Measurements from ENCODE around the gene NRXN3. TPM values are rescaled to one million over a fixed set of nuclear protein-coding genes. Genes with fewer than 3 reads are reported as not detected.

Gene NRXN3
- total RNA-seq, 1 donor from 2014 or later = 0.07 TPM

DNA sequence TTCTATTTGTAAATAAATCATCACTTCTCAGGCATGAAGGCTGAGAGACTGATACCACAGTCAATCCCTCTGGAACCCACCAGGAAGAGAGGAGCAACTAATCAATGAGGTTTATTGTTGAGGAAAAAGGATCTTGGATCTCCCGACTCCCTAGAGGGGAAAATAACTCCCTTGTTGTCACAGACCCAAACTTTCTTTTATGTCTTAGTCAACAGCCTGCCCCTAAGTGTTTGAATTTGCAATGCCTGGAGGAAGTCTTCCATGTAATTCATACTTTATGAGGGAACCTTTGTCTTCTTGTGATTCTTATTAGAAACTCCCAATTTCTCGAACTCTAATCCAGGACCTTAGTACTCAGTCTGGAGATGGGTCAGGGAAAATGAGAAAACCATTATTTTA is 1235.3 kb downstream of the NRXN3 start:
- no peak for DNase-seq (ENCODE audit: low read depth, low spot score)

DNA sequence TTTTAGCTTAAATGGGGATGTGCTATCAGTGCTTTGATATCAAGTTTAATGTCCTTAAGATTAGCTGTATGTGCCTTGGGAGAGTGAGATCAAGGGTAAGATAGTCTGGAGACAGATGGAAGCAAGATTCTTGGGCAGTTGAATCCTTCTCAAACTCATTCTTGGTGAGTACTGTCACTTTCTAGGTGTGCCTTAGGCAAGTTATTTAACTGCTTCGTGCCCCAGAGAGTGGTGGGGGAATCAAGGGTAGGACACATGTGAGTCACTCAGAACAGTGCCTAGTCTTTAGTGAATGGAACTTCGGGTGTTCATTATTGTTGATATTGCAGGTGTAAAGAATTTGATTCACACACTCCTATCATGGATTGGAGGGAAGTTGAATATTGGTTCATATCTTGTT is 1237.4 kb downstream of the NRXN3 start:
- DNase-seq (ENCODE audit: low read depth, low spot score) = no peak

DNA sequence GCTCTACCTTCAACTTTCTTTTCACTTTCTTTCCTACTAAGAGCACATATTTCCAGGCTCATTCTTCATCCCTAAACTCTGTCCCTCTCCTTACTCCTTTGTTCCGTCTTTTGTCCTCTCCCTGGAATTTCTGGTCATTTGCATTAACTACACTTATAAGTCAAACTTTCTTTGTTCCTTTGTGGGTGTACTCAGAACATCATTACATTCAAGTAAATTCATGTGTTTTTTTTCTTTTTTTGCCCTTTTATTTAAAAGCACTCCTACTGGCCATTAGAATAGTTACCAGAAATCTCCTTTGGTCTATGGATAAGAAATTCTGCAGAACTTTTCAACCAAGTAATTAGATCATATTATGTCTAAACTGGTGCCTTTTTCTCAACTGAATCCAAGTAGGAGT is 1238.5 kb downstream of the NRXN3 start:
- no peak for DNase-seq (ENCODE audit: low read depth, low spot score)

DNA sequence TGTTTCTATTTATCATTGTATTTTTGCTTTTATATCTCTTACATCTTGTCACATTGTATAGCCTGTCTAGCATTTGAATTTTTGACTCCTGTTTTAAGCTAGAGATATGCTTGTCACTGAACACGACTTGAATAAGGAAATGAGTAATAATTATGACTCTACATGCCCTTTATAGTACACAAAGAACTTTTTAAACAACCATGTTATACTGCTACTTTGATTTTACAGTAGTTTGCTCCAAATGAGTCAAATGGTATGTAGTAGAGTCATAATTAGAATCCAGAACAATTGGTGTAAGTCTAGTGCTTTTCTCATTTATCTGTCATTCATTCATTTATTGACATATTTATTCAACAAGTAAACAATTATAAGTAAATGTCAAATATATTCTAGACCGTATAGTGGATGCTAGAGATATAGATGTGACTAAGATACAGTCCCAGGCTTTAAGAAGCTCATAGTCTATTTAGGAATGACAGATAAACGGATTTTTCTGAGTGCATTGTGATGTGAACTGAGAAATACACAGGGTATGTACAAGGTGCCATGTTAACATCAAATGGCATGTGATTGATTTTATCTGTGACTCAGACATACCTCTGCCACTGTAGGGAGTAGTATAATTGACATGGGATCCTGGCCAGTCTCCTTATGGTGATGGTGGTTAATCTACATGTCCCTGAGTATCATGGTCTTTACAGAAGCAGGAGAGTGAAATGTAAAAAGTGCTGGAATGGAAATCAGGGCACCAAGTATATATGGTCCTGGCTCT is 1241.4 kb downstream of the NRXN3 start:
- no peak for DNase-seq (ENCODE audit: low read depth, low spot score)

DNA sequence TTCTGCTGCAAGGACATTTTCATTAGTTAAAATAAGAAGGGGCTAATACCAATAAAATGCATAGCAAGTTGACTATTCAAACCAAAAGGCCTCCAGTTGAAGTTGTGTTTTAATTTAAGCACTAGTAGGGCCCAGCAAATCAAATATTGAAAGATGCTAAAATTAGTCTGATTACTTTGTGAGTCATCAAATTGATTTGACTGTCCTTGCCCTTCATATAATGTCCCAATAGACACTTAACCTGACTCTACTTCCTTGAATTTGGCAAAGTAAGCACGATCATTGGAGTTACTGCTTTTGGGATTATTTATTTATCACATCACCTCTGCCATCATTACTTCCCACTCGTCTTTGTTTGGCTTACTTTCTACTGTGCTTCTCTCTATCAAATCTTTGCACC is 1242.6 kb downstream of the NRXN3 start:
- DNase-seq (ENCODE audit: low read depth, low spot score) = no peak

DNA sequence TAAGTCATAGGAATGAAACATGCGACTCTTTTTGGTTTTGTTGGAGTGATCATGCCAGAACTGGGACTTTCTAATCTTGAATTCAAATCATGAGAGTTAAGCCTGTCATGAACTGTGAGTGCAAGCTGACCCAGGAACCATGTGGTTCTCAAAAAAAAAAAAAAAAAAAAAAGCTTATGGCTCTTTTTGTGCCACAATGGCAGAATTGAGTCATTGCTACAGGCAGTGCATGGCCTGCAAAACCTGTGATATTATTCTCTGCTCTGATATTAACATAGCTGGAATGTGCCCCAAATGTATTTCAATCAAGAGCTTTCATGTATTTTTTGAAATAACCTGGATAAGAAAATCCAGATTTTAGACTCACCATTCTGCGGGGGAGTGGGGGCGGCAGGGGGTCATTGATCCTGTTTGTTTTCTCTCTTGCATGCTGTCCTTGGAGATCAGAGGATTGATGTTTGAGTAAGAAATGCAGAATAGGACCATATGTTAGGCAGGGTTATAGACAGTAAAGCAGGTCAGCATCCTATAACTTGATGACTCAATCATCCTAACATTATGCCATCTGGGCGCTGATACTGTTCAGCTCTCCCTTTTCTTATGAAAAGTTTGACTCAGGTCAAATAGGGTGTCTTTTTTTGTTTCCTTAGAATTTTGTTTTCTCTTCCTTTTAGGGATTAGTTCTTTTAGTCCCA is 1243.7 kb downstream of the NRXN3 start:
- no peak for DNase-seq (ENCODE audit: low read depth, low spot score)

DNA sequence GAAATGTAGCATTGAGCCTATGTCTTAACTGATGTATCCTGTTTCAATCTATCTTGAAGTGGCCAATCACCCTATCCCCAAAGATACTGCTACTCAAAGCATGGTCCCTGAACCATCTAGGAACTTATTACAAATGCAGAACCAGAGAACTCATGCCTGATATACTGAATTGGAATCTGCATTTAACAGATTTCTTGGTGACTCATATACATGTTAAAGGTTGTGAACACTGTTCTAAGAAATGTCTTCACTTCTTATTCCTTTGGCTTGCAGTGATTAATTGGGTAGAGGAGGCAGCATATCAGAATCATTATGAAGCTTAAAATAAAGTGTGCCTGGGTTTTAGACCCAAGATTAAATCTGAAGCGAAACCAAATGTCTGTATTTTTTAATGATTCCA is 1245.6 kb downstream of the NRXN3 start:
- DNase-seq (ENCODE audit: low read depth, low spot score) = no peak

DNA sequence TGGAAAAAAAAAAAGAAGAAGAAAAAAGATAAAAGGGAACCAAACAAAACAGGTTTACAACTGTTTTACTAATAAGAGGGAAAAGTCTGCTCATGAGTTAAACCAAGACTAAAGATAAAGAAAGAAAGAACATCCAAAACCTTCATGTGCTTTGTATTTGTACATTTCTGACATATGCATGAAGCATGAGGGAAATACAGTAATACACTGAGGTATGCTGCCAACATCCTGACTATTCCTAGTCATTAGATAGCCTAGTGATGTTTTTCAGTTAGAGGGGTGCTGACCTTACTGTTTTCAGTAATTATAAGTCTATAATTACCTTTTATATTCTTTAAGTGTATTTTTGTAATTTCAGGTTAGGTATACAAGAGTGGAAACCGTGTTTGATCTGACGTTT is 1247.8 kb downstream of the NRXN3 start:
- DNase-seq (ENCODE audit: low read depth, low spot score) = no peak

DNA sequence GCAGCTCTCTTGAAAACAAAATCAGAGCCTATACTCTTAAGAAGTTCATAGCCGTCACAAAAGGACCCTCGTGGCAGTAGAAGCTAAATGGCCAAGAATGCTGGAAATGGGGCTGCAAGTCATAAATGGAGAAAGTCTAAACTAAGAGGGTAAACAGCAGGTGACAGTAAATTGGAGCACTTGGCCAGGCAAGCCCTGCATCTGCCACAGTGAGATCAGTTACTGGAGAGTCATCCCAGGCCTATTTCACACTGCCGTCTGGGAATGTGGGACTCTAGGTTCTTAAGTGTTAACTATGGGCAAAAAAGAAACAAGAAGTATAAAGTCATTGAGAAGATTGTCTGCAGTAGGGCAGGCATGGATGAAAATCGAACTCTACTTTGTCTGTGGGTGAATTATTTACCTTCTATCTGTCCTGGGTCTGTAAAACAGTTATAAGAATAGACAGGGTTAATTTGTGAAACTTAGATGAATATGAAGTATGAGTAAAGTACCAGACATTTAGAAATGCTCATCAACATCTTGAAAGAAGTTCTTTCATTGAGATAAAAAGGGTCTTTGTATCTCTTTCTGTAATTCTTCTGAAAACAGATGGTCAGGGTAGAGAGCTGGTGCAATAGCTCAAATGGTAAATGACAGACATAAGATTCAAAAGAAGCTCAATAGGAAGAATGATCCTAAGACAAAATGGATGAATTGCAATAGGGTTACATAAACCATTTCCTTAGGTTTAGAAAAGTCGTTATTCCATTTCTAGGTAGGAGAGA is 1248.7 kb downstream of the NRXN3 start:
- no peak for DNase-seq (ENCODE audit: low read depth, low spot score)

DNA sequence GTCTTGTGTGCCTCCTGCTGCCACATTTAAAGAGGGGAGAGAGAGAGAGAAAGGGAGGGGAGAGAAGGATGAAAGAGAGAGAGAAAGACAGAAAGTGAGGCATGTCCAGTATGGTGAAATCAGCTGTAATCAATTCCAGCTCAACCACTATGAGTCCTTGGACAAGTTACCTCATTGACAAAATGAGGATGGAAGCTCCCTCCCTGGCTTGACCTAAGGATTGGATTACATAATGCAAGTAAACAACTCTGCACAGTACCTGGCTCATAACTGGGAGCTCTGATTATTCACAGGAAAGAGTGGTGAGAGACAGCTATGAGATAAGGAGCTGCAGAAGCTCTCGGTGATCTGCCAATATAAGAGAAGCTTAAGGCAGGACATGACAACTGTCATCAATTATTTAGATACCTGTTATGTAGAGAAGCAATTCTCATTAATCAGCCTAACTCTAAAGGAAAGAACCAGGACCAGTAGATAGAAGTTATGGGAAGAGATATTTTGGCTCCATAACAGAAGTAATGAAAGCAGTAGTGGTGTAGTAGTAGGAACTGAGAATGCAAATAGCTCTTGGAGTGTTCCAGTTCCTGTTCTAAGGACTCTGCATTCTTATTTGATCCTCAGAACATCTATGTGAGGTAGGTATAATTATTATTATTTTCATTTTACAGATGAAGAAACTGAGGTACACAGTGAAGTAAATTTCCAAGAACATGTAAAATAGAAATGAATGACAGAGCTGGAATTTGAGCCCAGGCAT is 1249.6 kb downstream of the NRXN3 start:
- DNase-seq (ENCODE audit: low read depth, low spot score) = no peak

DNA sequence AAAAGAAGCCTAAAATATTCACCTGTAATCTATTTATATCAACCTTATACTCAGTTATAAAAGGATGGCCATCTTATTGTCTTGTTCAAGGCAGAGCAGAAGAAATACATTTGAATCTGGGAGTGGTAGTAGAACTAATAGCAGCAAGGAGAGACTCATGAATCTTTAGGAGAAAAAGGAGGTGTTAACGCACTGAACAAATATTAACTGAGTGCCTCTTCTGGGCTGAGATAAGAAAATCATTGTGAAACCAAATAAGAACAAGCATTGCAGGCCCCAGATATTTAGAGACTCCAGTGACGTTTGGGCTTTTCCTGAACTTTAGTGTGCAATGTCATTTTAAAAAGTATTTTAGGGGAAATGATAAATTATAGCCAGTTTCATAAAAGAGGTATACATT is 1250.6 kb downstream of the NRXN3 start:
- no peak for DNase-seq (ENCODE audit: low read depth, low spot score)

DNA sequence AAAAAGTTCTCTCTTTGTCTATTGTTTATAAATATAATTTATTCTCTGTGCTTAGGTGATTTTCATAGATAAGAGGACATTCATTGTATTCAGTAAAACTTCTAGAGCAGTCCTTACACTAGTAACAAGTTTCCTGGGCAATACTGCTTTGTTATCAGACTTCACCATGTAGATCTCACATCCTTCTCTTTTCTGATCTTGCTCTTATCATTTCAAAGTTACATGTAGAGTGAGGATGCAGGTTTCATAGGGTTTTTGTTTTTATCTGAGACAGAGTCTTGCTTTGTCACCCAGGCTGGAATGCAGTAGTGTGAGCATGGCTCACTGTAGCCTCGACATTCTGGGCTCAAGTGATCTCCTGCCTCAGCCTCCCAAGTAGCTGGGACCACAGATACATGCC is 1251.6 kb downstream of the NRXN3 start:
- DNase-seq (ENCODE audit: low read depth, low spot score) = no peak

DNA sequence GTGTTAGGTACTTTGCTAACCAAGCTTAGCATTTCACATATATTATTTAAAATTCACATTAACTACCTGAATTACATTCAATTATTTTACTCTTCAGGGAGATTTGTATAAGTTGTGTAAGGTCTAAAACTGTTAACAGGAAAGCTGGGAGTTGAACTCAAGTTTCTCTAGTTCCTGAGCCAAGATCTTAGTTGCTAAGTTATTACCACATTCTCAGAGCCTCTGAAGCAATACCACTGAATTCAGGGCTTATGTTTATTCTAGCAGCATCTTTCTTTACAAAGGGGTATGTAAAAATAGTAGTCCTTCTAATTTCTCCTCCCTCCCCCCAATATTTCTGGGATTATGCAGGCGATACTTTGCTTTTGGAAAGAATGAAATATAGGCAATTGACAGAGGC is 1254.3 kb downstream of the NRXN3 start:
- DNase-seq (ENCODE audit: low read depth, low spot score) = no peak

DNA sequence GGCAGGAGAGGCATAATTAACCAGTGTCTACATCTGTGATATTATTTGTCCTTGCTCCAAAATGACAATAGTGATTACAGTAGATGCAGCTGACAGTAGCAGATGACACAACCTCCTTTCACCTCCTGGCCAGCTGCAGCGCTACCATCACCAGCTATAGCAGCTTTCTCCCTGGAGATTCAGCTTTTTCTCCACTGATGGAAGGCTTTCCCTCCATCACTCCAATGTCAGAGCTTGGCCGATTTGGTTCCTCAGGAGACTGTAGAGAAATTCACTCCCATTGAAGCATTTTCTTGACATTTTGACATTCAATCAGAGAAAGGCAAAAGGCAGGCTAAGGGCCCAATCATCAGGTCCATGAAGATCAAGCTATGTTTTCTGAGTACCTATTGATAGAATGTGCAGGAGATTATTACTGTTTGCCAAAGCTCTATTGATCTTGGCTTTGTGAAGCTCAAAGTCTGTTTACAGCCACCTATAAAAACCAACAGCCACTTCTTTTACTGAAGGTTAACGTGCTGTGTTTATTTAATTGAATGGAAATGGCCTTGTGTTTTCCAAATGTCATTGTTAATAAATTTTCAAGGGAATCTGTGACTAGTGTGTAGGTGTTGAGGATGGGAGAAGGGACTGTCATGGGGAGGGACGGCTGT is 1256.1 kb downstream of the NRXN3 start:
- DNase-seq (ENCODE audit: low read depth, low spot score) = no peak

DNA sequence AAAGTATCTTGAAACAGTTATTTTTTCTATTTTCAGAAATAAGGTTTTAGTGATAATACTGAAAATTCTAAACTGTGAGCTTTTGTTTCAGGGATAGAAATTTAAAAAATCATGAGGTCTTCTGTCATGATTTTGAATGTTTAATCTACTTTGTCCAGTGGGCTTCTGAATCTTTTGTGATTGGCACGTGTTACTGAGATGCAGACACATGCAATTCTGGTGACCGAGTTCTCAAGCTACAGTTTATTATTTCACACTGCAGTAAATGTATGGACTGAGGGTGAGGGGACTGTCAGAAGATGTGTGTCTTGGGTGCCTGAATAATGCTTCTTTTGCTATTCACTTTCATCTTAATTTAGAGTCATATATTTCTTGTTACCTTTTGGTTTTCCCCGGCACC is 1262.5 kb downstream of the NRXN3 start:
- DNase-seq (ENCODE audit: low read depth, low spot score) = no peak

DNA sequence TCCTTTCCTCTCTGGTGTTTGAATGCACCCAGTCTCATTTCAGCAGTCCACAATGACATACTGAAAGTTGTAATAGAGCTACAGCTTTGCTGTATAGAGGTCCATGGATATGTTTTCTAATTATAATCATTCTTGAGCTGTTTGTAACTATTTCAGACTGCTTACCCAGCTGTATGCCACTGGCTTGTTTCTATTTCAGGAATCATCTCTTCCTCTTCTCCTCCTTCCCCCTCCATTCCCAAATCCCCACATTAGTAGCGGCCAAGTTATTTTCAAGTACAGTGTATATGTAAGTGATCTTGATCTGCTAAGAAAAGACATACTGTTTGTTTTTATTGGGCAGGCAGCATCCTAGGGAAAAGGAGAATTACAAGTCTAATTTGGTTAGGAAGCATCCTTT is 1266.2 kb downstream of the NRXN3 start:
- no peak for DNase-seq (ENCODE audit: low read depth, low spot score)

DNA sequence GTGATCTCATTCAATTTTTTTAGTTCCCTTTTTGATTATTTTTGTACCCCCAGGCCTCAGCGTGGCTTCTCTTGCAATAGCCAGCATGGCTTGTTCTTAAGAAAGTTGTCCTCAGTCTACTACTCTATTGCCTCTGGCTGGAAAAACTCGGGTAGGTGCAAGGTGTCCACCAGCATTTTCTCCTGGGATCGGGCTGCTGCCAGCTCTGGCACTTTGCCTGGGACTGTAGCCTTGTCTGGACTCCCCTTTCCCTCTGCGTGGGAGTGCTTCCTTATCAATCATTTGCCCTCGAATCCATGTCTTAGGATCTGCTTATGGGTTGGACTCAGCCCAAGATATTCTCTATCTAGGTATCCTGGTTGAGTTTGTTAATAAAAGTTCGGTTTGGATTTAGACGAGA is 1267.8 kb downstream of the NRXN3 start:
- DNase-seq (ENCODE audit: low read depth, low spot score) = no peak

DNA sequence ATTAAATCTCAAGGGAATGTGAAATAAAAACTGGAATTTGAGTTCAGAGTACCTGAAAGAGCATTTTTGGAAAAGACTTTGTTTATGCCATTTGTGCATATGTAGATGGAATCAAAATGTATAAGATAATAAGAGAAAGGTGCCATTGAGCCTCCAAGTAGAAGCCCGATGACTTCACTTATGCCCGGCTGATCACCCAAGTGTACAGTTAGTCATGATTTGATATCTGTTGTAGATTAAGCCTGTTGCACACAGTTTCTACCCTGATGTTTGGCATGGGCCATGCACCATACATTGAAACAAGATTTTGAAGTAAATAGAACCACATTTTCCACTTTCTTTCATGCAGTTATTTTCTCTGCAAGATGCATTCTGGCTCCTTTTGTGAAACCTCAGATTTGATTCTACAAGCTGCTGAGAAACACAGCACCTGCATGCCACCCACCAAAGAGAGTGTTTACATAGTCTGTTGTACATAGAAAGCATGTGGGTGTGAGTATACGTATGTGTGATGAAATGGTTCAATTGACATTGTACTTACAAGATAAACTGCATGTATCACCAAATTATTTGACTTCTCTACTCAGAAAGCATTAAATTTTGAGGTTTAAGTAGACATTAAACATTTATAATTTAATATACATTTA is 1268.6 kb downstream of the NRXN3 start:
- DNase-seq (ENCODE audit: low read depth, low spot score) = no peak

DNA sequence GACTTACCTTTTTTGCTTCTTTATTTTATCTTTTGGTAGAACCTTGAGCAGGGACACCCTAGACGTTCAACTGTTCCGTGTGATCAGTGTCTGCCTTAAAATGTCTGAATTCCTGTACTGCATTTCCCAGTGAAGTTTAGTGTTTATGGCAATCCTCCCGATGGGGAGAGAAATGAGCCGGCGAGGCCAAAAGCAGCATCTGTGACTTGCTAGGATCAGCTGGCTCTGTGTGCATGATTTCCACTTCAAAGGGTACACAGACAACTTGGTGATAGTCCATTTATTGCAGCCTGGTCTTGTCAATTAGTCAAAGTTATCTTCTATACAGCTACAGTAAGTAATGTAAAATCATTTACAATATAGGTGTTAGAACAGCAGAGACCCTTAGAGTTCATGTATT is 1272.6 kb downstream of the NRXN3 start:
- DNase-seq (ENCODE audit: low read depth, low spot score) = no peak

DNA sequence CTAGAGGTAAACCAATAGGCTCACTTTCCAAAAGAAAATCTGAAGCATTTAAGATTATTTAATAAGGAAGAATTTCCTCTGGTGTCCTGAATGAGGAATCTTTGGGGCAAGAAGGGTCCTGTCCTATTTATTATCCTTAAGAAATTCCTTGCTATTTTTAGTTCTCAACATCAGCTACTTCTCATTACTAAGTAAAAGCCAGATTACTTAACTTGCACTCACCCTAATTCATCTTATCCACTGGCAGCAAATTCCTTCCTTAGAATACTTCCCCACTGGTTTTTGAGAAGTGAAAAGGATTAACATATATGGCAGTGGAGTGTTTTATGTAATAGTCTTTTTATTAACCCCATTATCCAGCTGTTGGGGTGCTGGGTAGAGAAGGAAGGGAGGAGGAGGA is 1273.4 kb downstream of the NRXN3 start:
- no peak for DNase-seq (ENCODE audit: low read depth, low spot score)

DNA sequence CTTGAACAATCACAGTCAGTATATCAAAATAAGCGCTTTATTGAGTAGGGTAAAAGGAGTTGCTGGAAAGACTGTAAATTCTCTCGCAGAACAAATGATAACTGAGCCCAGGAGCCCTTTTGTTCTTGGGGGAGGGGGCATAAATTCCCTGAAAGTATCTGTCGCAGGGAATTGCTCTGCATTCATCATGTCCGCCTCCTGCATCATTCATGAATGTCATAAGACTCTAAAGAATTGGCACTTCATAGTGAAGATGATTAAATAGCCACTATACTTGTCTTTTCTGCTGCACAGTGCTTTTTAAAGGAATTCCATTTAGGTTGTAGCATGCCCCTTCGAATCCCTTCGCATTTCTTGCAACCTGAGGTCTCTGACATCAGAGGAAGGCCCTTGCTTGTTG is 1278.8 kb downstream of the NRXN3 start:
- no peak for DNase-seq (ENCODE audit: low read depth, low spot score)

Data from pulmonary artery endothelial cell (primary cell).